Nephron (organoid): ENCODE data around the gene PSMB7.

Experiments
- H3K27ac Mint-ChIP-seq, 3 experiments: 2 replicates each; pipeline ENCODE4 v1.8.0; 2020; ENCODE audit warnings: mixed read lengths in 3 of 3, mild to moderate bottlenecking in 2 of 3, moderate library complexity in 1 of 3
- H3K27me3 Mint-ChIP-seq: 2 replicates; pipeline ENCODE4 v1.8.0; 2021; ENCODE audit warnings: low read depth, mild to moderate bottlenecking, moderate library complexity, mixed read lengths
- H3K36me3 Mint-ChIP-seq: 2 replicates; pipeline ENCODE4 v1.8.0; 2020; ENCODE audit warnings: low read depth, mixed read lengths
- H3K4me1 Mint-ChIP-seq: 2 replicates; pipeline ENCODE4 v1.8.0; 2020; ENCODE audit warnings: mixed read lengths
- H3K4me3 Mint-ChIP-seq, 3 experiments: 2 replicates each; pipeline ENCODE4 v1.8.0; 2020; ENCODE audit warnings: mild to moderate bottlenecking in 3 of 3, mixed read lengths in 3 of 3, moderate library complexity in 2 of 3
- H3K9me3 Mint-ChIP-seq: 2 replicates; pipeline ENCODE4 v1.8.0; 2020; ENCODE audit warnings: mixed read lengths
- TF ChIP-seq, protein P1 (sequence below), 3 experiments: fragments of 200-600 bp; sonication (generic); IDR thresholded peaks; one replicate each; pipeline ENCODE4 v1.5.0; 2021; ENCODE audit warnings: antibody characterized with exemption in 3 of 3; ENCODE audit not compliant: unreplicated experiment in 3 of 3

Gene PSMB7

DNA sequence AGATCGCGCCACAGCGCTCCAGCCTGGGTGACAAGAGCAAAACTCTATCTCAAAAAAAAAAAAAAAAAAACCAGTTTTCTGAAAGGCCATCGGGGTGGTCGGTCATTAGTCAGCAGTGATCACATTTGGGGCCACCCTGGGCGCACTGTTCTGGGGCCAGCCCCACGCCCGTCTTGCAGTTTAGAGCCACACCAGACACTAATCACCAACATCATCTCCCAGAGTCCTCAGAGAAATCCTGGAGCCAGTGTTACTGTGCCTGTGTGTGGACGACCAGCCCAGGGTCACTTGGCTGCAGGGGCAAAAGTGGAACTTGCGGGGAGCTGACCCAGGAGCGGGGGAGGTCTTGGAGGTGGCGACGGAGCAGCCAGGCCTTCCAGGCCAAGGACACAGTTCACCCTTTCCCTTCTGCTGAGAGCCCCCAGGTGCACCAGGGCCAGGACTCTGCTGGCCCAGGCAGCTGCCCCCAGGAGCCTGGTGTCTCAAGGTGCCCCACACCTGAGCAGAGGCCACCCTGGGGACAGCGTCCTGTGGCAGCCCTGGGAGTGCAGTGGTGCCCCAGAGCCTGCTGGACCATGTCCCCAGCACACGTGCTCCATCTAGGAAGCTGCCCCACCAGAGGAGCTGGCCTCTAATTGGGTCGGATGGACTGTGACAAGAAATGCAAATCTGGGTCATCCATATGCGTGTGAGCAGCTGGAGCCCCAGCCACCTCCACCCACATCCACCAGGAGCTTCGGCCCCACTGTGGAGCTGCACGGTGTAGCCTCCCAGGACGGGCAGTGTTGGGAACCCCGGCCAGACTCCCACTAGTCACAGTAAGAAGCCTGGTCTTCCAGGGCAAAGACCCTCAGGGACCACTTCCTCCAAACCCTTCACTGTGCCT lies 106.4 kb downstream of the PSMB7 start:
- TF ChIP-seq, protein P1, sequence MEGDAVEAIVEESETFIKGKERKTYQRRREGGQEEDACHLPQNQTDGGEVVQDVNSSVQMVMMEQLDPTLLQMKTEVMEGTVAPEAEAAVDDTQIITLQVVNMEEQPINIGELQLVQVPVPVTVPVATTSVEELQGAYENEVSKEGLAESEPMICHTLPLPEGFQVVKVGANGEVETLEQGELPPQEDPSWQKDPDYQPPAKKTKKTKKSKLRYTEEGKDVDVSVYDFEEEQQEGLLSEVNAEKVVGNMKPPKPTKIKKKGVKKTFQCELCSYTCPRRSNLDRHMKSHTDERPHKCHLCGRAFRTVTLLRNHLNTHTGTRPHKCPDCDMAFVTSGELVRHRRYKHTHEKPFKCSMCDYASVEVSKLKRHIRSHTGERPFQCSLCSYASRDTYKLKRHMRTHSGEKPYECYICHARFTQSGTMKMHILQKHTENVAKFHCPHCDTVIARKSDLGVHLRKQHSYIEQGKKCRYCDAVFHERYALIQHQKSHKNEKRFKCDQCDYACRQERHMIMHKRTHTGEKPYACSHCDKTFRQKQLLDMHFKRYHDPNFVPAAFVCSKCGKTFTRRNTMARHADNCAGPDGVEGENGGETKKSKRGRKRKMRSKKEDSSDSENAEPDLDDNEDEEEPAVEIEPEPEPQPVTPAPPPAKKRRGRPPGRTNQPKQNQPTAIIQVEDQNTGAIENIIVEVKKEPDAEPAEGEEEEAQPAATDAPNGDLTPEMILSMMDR (IDR thresholded peaks at IDR 0.05; ENCODE audit: unreplicated experiment in 3 of 3) = no peak
- H3K4me1 Mint-ChIP-seq = peaks cover 11% of the 10 kb centered on the region
- no peaks in the 10 kb centered on the region for H3K27me3 Mint-ChIP-seq
- no peak overlapping the region for H3K4me3 Mint-ChIP-seq
- H3K9me3 Mint-ChIP-seq = no peaks in the 10 kb centered on the region
- H3K36me3 Mint-ChIP-seq = peaks cover 11% of the 10 kb centered on the region
- no peak overlapping the region for H3K27ac Mint-ChIP-seq

DNA sequence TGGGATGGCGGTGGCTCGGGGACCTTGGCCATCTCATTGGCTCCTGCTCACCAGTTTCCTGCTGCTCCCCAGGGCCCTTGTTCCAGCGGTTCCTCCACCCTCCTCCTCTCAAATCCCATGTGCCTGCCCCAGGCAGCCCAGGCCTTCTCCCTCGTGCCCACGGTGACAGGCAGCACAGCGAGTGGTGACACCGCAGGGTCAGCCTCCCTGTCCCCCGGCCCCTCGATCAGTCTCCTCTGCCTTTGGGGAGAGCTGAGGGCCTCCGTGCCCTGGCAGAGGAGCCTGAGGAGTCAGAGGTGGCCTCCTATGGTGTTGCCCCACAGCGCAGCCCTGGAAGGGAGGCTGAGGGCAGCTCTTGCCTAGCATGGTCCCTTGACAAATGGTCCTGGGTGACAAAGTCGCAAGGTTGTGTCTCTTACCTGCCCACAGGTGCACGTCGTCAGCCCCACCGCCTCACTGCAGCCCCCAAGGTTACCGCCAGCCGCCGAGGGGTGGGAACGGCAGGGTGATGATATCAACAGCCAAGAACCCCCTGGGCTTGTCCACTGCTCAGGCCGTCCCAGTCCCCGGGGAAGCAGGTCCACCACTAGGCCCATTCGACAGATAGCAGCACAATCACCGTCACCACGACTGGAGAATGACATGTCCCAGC lies 107.7 kb downstream of the PSMB7 start:
- Mint-ChIP-seq H3K27me3 (no peaks in the 10 kb centered on the region), H3K27ac (no peak overlapping the region), H3K4me1 (peaks cover 11% of the 10 kb centered on the region), H3K36me3 (peaks cover 17% of the 10 kb centered on the region), H3K9me3 (no peaks in the 10 kb centered on the region), H3K4me3 (no peak overlapping the region)
- TF ChIP-seq, protein P1 (IDR thresholded peaks at IDR 0.05; ENCODE audit: unreplicated experiment in 3 of 3) = no peak

DNA sequence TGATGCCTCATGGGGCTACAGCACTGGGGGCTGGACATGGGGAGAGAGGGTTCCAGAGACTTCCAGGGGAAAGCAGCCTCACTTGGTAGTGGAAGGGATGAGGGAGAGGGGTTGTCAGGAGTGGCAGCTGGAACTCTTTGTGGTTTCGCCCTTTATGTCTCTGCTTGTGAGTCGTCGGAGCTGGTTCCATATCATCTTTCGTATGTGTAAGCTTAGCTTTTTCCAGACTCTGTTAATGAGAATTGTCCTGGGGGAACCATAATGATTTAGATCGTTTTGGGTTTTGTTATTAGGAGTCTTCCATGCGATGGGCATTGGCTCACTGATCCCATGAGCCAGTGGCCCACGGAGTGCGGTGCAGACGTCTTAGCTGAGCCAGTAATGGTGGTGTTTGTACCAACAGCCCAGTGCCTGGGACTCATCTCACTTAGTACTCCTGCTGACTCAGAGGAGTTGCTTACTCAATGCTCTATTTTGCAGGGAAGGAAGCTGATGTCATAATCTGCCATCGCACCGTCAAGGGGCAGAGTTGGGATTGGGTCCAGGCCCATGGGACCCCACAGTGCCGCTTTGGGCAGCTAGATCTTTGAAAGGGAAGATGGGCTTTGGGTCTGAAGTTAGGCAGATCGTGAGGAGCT lies 109.0 kb downstream of the PSMB7 start:
- Mint-ChIP-seq H3K4me3 (no peak overlapping the region), H3K27ac (peak overlapping the region in 2 of 3 experiments; percentile 5 to 16), H3K27me3 (no peaks in the 10 kb centered on the region)

DNA sequence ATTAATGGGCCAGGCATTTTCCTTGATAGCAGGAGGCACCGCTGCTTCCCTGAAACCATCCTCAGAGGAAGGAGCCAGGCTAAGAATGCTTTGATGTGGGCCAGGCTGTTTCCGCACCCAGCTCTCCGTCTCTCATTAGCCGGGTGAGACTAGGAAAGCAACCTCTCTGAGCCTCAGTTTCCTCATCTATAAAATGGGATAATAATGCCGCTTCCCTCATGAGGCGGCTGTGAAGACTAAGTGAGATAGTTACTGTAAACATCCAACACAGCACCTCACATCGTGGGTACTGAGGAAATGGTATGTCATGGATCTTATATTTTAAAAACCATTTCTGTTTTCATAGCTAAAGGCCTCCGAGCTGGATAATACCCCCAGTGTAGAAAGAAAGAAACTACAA lies 111.0 kb downstream of the PSMB7 start:
- H3K4me1 Mint-ChIP-seq = peaks cover 15% of the 10 kb centered on the region
- no peak overlapping the region for H3K4me3 Mint-ChIP-seq
- H3K27ac Mint-ChIP-seq = no peak overlapping the region
- no peaks in the 10 kb centered on the region for H3K27me3 Mint-ChIP-seq
- H3K36me3 Mint-ChIP-seq = peaks cover 17% of the 10 kb centered on the region
- no peaks in the 10 kb centered on the region for H3K9me3 Mint-ChIP-seq
- TF ChIP-seq, protein P1 (IDR thresholded peaks at IDR 0.05; ENCODE audit: unreplicated experiment in 3 of 3) = no peak

More for the DNA sequence above, 109.0 kb downstream of the PSMB7 start:
- no peaks in the 10 kb centered on the region for H3K9me3 Mint-ChIP-seq
- peaks cover 11% of the 10 kb centered on the region for H3K4me1 Mint-ChIP-seq
- H3K36me3 Mint-ChIP-seq = peaks cover 17% of the 10 kb centered on the region
- TF ChIP-seq, protein P1 (IDR thresholded peaks at IDR 0.05; ENCODE audit: unreplicated experiment in 3 of 3) = no peak

DNA sequence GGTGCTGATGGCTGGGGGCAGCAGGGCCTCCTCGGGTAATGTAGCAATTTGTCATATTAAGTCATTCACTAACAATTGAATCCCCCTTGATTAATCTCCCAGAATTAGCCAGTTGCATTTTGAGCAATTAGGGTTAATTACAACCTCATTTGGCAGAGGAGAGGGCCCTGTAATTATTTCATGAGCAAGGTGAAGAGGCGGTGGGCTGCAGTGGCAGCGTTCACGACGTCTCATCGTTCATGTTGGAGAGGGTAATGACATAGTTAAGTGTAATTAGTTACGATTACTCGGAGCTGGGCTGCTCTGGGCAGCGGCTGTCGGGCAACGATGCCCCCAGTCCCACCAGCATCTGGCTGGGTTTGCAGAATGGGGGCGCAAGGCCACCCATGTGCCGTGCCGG lies 111.5 kb downstream of the PSMB7 start:
- Mint-ChIP-seq H3K4me1 (peaks cover 18% of the 10 kb centered on the region), H3K36me3 (peaks cover 17% of the 10 kb centered on the region), H3K9me3 (no peaks in the 10 kb centered on the region), H3K27me3 (no peaks in the 10 kb centered on the region), H3K27ac (no peak overlapping the region), H3K4me3 (no peak overlapping the region)
- TF ChIP-seq, protein P1 (IDR thresholded peaks at IDR 0.05; ENCODE audit: unreplicated experiment in 3 of 3) = no peak
